Left ventricle myocardium inferior (tissue), 1 donor: ENCODE measurements around the gene SNX1. TPM values are rescaled to one million over a fixed set of nuclear protein-coding genes. Genes with fewer than 3 reads are reported as not detected.

Experiments used
- DNase-seq: peaks from one replicate; pipeline ENCODE4 v3.0.0-alpha.2; 2020
- H3K27ac ChIP-seq: fragments of 200-600 bp; replicated peaks from 2 replicates; pipeline ENCODE4 v1.8.0; 2021
- H3K27me3 ChIP-seq: fragments of 200-600 bp; 2 replicates; pipeline ENCODE4 v1.8.0; 2021; ENCODE audit warnings: low read depth
- H3K36me3 ChIP-seq: fragments of 200-600 bp; 2 replicates; pipeline ENCODE4 v1.8.0; 2021
- H3K4me1 ChIP-seq: fragments of 200-600 bp; 2 replicates; pipeline ENCODE4 v1.8.0; 2021
- H3K4me3 ChIP-seq: fragments of 200-600 bp; 2 replicates; pipeline ENCODE4 v1.8.0; 2021; ENCODE audit warnings: mild to moderate bottlenecking, moderate library complexity
- H3K9me3 ChIP-seq: fragments of 200-600 bp; replicated peaks from 2 replicates; pipeline ENCODE4 v1.8.0; 2021
- CTCF ChIP-seq: fragments of 200-600 bp; IDR thresholded peaks from 2 replicates; pipeline ENCODE4 v1.8.0; 2021; ENCODE audit warnings: antibody characterized with exemption, mild to moderate bottlenecking, borderline replicate concordance
- intact Hi-C: fragments of 100-400 bp; cut with micrococcal nuclease; formaldehyde crosslinking; loops from one replicate; pipeline ENCODE4 v1.11.0; 2022
- total RNA-seq: library from RNA; stranded (reverse); fragmentation: NEBNext Ultra II Directional; extraction: Animal tissue kit (Norgen Biotek cat#: 25700); gene quantifications from one replicate; pipeline ENCODE4 v1.2.1, GENCODE V29; 2021
- donor health status: DM: no; HTN: yes; CAD: no; lungs with severe emphysema.

SNX1 gene
- total RNA-seq, 1 donor from 2014 or later, result 72.1 TPM

- H3K4me1 ChIP-seq, result peaks cover 20% of the 10 kb centered on the region
- H3K27me3 ChIP-seq, result no peaks in the 10 kb centered on the region
- no peak for DNase-seq
- intact Hi-C loops, result no loop called here
- peak overlapping the region; percentile 8 for H3K27ac ChIP-seq
- peaks cover 91% of the 10 kb centered on the region for H3K36me3 ChIP-seq
- TF ChIP-seq CTCF, result no peak
- H3K4me3 ChIP-seq, result no peak overlapping the region
- no peaks in the 10 kb centered on the region for H3K9me3 ChIP-seq
Observed at GRCh38 chr15:64122936-64123351, 27.2 kb downstream of the SNX1 start.

- Histone ChIP-seq H3K4me3 (no peak overlapping the region), H3K27ac (no peak overlapping the region), H3K36me3 (peaks cover 90% of the 10 kb centered on the region), H3K27me3 (no peaks in the 10 kb centered on the region), H3K4me1 (peaks cover 25% of the 10 kb centered on the region), H3K9me3 (no peaks in the 10 kb centered on the region)
- intact Hi-C loops, result no loop called here
- no peak for TF ChIP-seq CTCF
- DNase-seq, result no peak
Observed at GRCh38 chr15:64125978-64126377, 30.2 kb downstream of the SNX1 start.

- H3K27ac ChIP-seq, result peak overlapping the region; percentile 5
- H3K36me3 ChIP-seq, result peaks cover 90% of the 10 kb centered on the region
- H3K4me1 ChIP-seq, result peaks cover 39% of the 10 kb centered on the region
- no peaks in the 10 kb centered on the region for H3K9me3 ChIP-seq
- no peak for DNase-seq
- no peak overlapping the region for H3K4me3 ChIP-seq
- TF ChIP-seq CTCF, result no peak
- intact Hi-C loops, result no loop called here
- no peaks in the 10 kb centered on the region for H3K27me3 ChIP-seq
Observed at GRCh38 chr15:64127521-64128270, 31.9 kb downstream of the SNX1 start.

- Histone ChIP-seq H3K36me3 (peaks cover 86% of the 10 kb centered on the region), H3K4me1 (peaks cover 56% of the 10 kb centered on the region)
- intact Hi-C loops, result no loop called here
Observed at GRCh38 chr15:64130159-64130558, 34.4 kb downstream of the SNX1 start.

GRCh38 chr15:64131547-64131946, 35.8 kb downstream of the SNX1 start:
- DNase-seq, result no peak
- Histone ChIP-seq H3K4me1 (peaks cover 56% of the 10 kb centered on the region), H3K27ac (peak overlapping the region; percentile 63), H3K36me3 (peaks cover 92% of the 10 kb centered on the region), H3K9me3 (no peaks in the 10 kb centered on the region), H3K27me3 (no peaks in the 10 kb centered on the region), H3K4me3 (no peak overlapping the region)
- TF ChIP-seq CTCF, result no peak
- intact Hi-C loops, result no loop called here

More at GRCh38 chr15:64130159-64130558, 34.4 kb downstream of the SNX1 start:
- DNase-seq, result no peak
- Histone ChIP-seq H3K4me3 (no peak overlapping the region), H3K9me3 (no peaks in the 10 kb centered on the region), H3K27ac (no peak overlapping the region), H3K27me3 (no peaks in the 10 kb centered on the region)
- TF ChIP-seq CTCF, result no peak
